ENCODE data around the gene MPHOSPH9. TPM values are rescaled to one million over a fixed set of nuclear protein-coding genes. Genes with fewer than 3 reads are reported as not detected.
A peak's percentile ranks its signal among the peaks of the same experiment; 100 is the strongest.

MPHOSPH9 gene
- total and polyA plus RNA-seq, 2 of the 13 experiments (the other 11 are each of a cell fraction or from before 2014, with no cell fraction given), result 20.3 to 63.4 TPM

DNA sequence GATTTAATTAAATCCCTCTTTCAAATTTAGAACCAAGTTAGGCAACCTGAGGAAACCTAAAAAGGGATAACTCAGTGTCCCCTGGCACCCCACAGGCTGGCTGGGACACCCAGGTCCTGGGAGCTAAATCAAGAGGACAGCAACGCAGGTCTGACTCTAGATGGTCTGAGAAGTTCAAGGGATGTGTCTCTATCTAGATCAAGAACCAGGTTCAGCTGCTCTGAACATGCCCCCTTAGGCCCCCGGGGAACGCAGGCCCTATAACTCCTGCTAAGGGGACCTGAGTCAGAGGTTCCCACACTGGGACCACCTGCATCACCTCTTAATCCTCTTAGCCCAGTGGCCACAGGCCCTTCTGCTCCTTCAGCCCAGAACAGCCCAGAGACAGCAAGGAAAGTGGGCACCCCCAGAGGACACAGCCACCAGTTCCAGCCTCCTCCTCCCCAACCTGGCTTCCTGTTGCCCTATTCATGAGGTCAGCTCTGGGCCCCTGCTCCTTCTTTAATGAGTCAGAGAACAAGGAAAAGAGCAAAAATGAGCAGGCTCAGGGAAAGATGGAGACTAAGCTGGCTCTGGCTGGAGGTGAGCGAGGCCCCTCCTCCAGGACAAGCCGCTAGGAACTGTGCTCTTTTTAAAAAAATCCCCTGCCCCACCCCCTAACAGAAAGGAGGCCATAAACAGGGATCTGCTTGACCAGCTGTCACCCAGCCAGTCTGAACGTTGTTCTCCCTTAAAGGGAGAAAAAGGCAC is 92.8 kb downstream of the MPHOSPH9 start (continued):
- TF ChIP-seq, protein P1, sequence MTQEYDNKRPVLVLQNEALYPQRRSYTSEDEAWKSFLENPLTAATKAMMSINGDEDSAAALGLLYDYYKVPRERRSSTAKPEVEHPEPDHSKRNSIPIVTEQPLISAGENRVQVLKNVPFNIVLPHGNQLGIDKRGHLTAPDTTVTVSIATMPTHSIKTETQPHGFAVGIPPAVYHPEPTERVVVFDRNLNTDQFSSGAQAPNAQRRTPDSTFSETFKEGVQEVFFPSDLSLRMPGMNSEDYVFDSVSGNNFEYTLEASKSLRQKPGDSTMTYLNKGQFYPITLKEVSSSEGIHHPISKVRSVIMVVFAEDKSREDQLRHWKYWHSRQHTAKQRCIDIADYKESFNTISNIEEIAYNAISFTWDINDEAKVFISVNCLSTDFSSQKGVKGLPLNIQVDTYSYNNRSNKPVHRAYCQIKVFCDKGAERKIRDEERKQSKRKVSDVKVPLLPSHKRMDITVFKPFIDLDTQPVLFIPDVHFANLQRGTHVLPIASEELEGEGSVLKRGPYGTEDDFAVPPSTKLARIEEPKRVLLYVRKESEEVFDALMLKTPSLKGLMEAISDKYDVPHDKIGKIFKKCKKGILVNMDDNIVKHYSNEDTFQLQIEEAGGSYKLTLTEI (CRISPR knock-in tag; conservative IDR thresholded peaks at IDR 0.05), result no peak
- 0 out of 2 replicates have a peak, but pooled peaks have one; percentile 66 for TF ChIP-seq BRD4 (CRISPR knock-in tag; IDR thresholded peaks at IDR 0.05)
- no peak for TF ChIP-seq ZFYVE20 (CRISPR knock-in tag; IDR thresholded peaks at IDR 0.05; ENCODE audit: borderline replicate concordance, low read depth)
- TF ChIP-seq NCOA2 (CRISPR knock-in tag; IDR thresholded peaks at IDR 0.05), result 0 out of 2 replicates have a peak, but pooled peaks have one; percentile 2
- TF ChIP-seq CBX1 (IDR thresholded peaks at IDR 0.05; ENCODE audit: low read depth), result no peak
- no peak for TF ChIP-seq ZBTB49 (CRISPR knock-in tag; IDR thresholded peaks at IDR 0.05; ENCODE audit: borderline replicate concordance)
- TF ChIP-seq, protein P2, sequence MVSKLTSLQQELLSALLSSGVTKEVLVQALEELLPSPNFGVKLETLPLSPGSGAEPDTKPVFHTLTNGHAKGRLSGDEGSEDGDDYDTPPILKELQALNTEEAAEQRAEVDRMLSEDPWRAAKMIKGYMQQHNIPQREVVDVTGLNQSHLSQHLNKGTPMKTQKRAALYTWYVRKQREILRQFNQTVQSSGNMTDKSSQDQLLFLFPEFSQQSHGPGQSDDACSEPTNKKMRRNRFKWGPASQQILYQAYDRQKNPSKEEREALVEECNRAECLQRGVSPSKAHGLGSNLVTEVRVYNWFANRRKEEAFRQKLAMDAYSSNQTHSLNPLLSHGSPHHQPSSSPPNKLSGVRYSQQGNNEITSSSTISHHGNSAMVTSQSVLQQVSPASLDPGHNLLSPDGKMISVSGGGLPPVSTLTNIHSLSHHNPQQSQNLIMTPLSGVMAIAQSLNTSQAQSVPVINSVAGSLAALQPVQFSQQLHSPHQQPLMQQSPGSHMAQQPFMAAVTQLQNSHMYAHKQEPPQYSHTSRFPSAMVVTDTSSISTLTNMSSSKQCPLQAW (CRISPR knock-in tag; IDR thresholded peaks at IDR 0.05), result 0 out of 2 replicates have a peak, but pooled peaks have one; percentile 21
- TF ChIP-seq ZNF879 (CRISPR knock-in tag; IDR thresholded peaks at IDR 0.05), result no peak
- TF ChIP-seq ZNF713 (CRISPR knock-in tag; IDR thresholded peaks at IDR 0.05), result no peak
- TF ChIP-seq ZNF660 (CRISPR knock-in tag; IDR thresholded peaks at IDR 0.05; ENCODE audit: borderline replicate concordance, low read depth), result no peak
- 0 out of 4 replicates have a peak, but pooled peaks of 1 of the 2 experiments have one; percentile 14 for TF ChIP-seq HMGXB4 (CRISPR knock-in tag; IDR thresholded peaks at IDR 0.05; ENCODE audit: borderline replicate concordance in 1 of 2, low read depth in 1 of 2)
- TF ChIP-seq SAP130 (CRISPR knock-in tag; IDR thresholded peaks at IDR 0.05; ENCODE audit: low read depth), result no peak; the same call in 1 of the 2 replicates
- no peak for TF ChIP-seq JUNB (CRISPR knock-in tag; IDR thresholded peaks at IDR 0.05; ENCODE audit: borderline replicate concordance)
- 0 out of 2 replicates have a peak, but pooled peaks have one; percentile 19 for TF ChIP-seq ZNF263 (CRISPR knock-in tag; IDR thresholded peaks at IDR 0.05)
- TF ChIP-seq DMTF1 (CRISPR knock-in tag; IDR thresholded peaks at IDR 0.05), result peak; percentile 80; the same call in 1 of the 2 replicates
- TF ChIP-seq, protein P3, sequence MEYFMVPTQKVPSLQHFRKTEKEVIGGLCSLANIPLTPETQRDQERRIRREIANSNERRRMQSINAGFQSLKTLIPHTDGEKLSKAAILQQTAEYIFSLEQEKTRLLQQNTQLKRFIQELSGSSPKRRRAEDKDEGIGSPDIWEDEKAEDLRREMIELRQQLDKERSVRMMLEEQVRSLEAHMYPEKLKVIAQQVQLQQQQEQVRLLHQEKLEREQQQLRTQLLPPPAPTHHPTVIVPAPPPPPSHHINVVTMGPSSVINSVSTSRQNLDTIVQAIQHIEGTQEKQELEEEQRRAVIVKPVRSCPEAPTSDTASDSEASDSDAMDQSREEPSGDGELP (IDR thresholded peaks at IDR 0.05; ENCODE audit: borderline replicate concordance, low read depth), result peak; percentile 32; the same call in 1 of the 2 replicates
